GM12891 (cell line): Measurements from ENCODE around the gene C11orf65.

ENCODE experiments used
- POLR2A ChIP-seq: IDR thresholded peaks from 2 replicates; pipeline ENCODE4 v1.6.1; 2011; ENCODE audit warnings: low read depth, low read length, control low read depth
- POLR2AphosphoS5 ChIP-seq: IDR thresholded peaks from 2 replicates; pipeline ENCODE4 v1.6.1; 2011; ENCODE audit warnings: low read depth, low read length, control low read depth

DNA sequence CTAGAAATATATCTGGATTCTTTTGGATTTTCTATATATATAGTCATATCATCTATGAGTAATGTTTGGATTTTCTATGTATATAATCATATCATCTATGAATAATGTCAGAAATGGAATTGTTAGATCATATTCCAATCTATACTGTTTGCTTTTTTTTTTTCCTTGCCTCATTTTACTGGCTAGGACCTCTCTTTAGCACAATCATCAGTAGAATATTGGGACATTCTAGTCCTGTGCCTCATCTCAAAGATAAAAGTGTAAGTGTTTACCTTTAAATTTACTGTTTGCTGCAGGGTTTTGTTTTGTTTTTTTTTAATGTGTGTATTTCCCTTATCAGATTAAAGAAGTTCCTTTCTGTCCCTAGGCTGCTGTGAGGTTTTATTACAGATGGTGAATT is 97.0 kb downstream of the C11orf65 start:
- TF ChIP-seq POLR2A (no peak), POLR2AphosphoS5 (no peak)
